HUES6 (cell line): ENCODE results near the gene PIMREG.

Experiments
- H3K27ac ChIP-seq: 2 replicates; pipeline ENCODE4 v1.7.0; 2013; ENCODE audit warnings: low read depth, mild to moderate bottlenecking, low read length, inconsistent platforms
- H3K27me3 ChIP-seq: 2 replicates; pipeline ENCODE4 v1.6.1; 2013; ENCODE audit warnings: low read length; ENCODE audit not compliant: control insufficient read depth, insufficient read depth
- H3K36me3 ChIP-seq: 2 replicates; pipeline ENCODE4 v1.6.1; 2013; ENCODE audit warnings: low read length; ENCODE audit not compliant: control insufficient read depth, insufficient read depth
- H3K4me1 ChIP-seq: 2 replicates; pipeline ENCODE4 v1.6.1; 2013; ENCODE audit warnings: low read length; ENCODE audit not compliant: control insufficient read depth, insufficient read depth
- H3K4me3 ChIP-seq: 2 replicates; pipeline ENCODE4 v1.5.1; 2013; ENCODE audit warnings: low read depth, low read length
- H3K9ac ChIP-seq: one replicate; pipeline ENCODE4 v1.6.1; 2013; ENCODE audit warnings: mild to moderate bottlenecking, low read length
- H3K9me3 ChIP-seq: 2 replicates; pipeline ENCODE4 v1.6.1; 2013; ENCODE audit warnings: low read depth, low read length; ENCODE audit not compliant: control insufficient read depth, insufficient read depth

Gene PIMREG

GRCh38 chr17:6463616-6464445 is 19.6 kb downstream of the PIMREG start:
- no peak overlapping the region for H3K4me3 ChIP-seq
- no peaks in the 10 kb centered on the region for H3K36me3 ChIP-seq
- H3K9ac ChIP-seq, result no peak overlapping the region
- peaks cover 4% of the 10 kb centered on the region; the same call in 1 of the 2 replicates for H3K27me3 ChIP-seq
- peaks cover 23% of the 10 kb centered on the region for H3K4me1 ChIP-seq
- no peak overlapping the region for H3K27ac ChIP-seq
- H3K9me3 ChIP-seq, result peaks cover 9% of the 10 kb centered on the region

DNA sequence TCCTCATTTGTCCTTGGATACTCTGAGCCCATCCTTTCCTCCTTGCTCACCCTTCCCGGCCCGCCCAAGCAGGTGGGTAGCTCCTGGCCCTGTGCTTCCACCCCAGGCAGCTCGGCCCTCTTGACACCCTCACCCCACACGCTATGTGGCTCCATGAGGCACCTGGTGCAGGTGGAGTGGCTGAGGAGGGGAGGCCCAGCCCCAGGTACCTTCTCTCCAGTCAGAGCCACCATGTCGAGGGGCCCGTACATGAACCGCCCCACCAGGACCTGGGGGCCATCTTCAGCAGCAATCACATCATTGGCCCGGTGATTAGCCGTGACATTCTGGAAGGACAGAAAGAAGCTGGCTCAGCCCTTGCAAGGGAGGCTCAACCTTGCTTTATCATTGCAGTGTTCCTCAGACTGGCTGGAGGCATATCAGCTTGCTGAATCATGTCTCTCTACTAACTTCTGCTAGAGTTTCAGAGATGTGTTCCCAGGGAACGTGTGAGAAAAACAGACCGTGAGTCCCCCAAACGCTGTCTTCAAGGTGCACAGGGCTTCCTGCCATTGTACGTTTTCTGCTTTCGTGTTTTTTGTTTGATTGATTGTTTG is 20.3 kb downstream of the PIMREG start:
- H3K27me3 ChIP-seq, result no peaks in the 10 kb centered on the region
- H3K4me3 ChIP-seq, result no peak overlapping the region
- H3K9me3 ChIP-seq, result peaks cover 9% of the 10 kb centered on the region
- no peak overlapping the region for H3K9ac ChIP-seq
- H3K4me1 ChIP-seq, result peaks cover 23% of the 10 kb centered on the region
- no peaks in the 10 kb centered on the region for H3K36me3 ChIP-seq
- H3K27ac ChIP-seq, result no peak overlapping the region

- Histone ChIP-seq H3K36me3 (no peaks in the 10 kb centered on the region), H3K4me1 (peaks cover 23% of the 10 kb centered on the region), H3K27me3 (no peaks in the 10 kb centered on the region), H3K9me3 (peaks cover 9% of the 10 kb centered on the region), H3K9ac (no peak overlapping the region), H3K27ac (no peak overlapping the region), H3K4me3 (no peak overlapping the region)
Measured at GRCh38 chr17:6465206-6466003, 21.1 kb downstream of the PIMREG start.

- H3K27ac ChIP-seq, result no peak overlapping the region
- no peaks in the 10 kb centered on the region for H3K27me3 ChIP-seq
- no peak overlapping the region for H3K9ac ChIP-seq
- H3K4me1 ChIP-seq, result peaks cover 20% of the 10 kb centered on the region
- no peaks in the 10 kb centered on the region for H3K36me3 ChIP-seq
- H3K4me3 ChIP-seq, result no peak overlapping the region
- H3K9me3 ChIP-seq, result peaks cover 9% of the 10 kb centered on the region
Measured at GRCh38 chr17:6467567-6467966, 23.3 kb downstream of the PIMREG start.

- no peaks in the 10 kb centered on the region for H3K36me3 ChIP-seq
- no peaks in the 10 kb centered on the region for H3K27me3 ChIP-seq
- no peak overlapping the region for H3K27ac ChIP-seq
- peaks cover 22% of the 10 kb centered on the region for H3K4me1 ChIP-seq
- H3K4me3 ChIP-seq, result no peak overlapping the region
- peaks cover 9% of the 10 kb centered on the region for H3K9me3 ChIP-seq
- no peak overlapping the region for H3K9ac ChIP-seq
Measured at GRCh38 chr17:6468051-6468790, 24.0 kb downstream of the PIMREG start.

DNA sequence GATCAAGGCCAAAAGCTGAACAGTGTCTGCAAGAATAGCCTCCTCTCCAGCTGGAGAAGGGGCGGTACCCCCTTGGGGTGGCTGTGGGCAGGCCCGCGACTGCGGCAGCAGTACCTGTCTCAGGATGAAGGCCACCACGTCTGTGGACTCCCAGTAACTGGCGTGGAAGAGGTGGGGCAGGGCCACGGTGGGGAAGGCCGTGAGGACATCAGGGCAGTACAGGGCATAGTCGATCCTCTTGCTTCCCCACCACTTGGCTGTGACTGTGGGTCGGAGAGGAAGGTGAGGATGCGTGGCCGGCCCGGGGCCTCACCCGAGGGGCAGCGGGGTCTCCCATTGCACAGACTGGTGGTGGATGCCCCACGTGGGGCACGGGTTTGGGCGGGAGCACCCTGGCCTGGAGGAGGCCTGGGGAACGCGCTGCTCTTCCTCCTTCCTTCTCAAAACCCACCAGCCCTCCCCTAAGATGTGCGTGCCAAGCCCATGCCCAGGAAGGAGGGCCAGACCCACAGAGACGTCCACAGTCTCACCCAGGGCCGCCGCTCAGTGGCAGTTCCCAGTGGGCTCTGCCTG is 26.0 kb downstream of the PIMREG start:
- Histone ChIP-seq H3K4me1 (peaks cover 29% of the 10 kb centered on the region), H3K9ac (no peak overlapping the region), H3K36me3 (no peaks in the 10 kb centered on the region), H3K27ac (no peak overlapping the region), H3K27me3 (no peaks in the 10 kb centered on the region), H3K4me3 (no peak overlapping the region), H3K9me3 (peaks cover 9% of the 10 kb centered on the region)

DNA sequence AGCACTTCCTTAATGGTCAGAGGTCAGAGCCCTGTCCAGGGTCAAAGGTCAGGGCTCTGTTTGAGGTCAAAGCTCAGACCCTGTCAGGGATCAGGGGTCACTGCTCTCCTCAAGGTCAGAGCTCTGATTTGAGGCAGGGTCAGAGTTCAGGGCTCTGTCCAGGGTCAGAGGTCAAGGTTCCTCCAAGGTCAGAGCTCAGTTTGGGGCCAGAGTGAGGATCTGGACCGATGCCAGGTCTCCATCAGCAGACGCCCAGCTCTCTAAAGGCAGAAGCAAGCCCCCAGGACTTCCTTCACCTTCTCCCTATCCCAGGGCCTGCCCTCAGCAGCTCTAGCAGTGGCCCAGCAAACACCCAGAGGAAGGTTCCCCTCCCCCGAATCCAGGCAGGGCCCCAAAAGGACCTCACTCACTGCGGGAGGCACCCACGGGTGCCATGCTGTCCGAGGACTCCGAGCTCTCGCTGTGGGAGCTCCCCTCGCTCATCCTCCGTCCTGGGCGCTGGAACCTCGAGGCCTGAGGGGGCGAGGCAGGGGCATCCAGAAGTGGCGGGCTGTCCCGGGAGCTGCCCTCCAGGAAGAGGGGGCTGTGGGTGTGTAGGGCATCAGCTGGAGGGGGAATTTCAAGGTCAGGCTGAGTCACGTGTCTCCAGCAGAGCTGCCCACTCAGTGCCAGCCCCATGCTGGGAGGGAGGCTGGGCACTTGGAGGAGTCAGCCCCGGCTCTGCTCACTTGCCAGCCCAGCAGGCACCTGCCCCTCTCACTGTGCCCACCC is 26.7 kb downstream of the PIMREG start:
- peaks cover 32% of the 10 kb centered on the region for H3K4me1 ChIP-seq
- no peak overlapping the region for H3K4me3 ChIP-seq
- no peak overlapping the region for H3K27ac ChIP-seq
- H3K36me3 ChIP-seq, result no peaks in the 10 kb centered on the region
- no peaks in the 10 kb centered on the region for H3K27me3 ChIP-seq
- peaks cover 9% of the 10 kb centered on the region for H3K9me3 ChIP-seq
- H3K9ac ChIP-seq, result no peak overlapping the region

- H3K27ac ChIP-seq, result no peak overlapping the region
- H3K9me3 ChIP-seq, result peaks cover 9% of the 10 kb centered on the region
- H3K27me3 ChIP-seq, result no peaks in the 10 kb centered on the region
- no peaks in the 10 kb centered on the region for H3K36me3 ChIP-seq
- no peak overlapping the region for H3K4me3 ChIP-seq
- H3K9ac ChIP-seq, result no peak overlapping the region
- peaks cover 35% of the 10 kb centered on the region for H3K4me1 ChIP-seq
Measured at GRCh38 chr17:6471531-6472465, 27.5 kb downstream of the PIMREG start.

- no peak overlapping the region for H3K27ac ChIP-seq
- no peaks in the 10 kb centered on the region for H3K27me3 ChIP-seq
- H3K36me3 ChIP-seq, result no peaks in the 10 kb centered on the region
- peaks cover 35% of the 10 kb centered on the region for H3K4me1 ChIP-seq
- H3K4me3 ChIP-seq, result no peak overlapping the region
- H3K9me3 ChIP-seq, result peaks cover 3% of the 10 kb centered on the region
- H3K9ac ChIP-seq, result no peak overlapping the region
Measured at GRCh38 chr17:6472517-6472916, 28.3 kb downstream of the PIMREG start.
